NCI-H2227 treated with DMSO at 0.1 percent for 48 hours (cell line): ENCODE data around the gene HSPA1B.
"Not testable (repeated sequence)": the region's sequence is repeated elsewhere in the genome, so short reads cannot be mapped to it uniquely, and the experiment has no call there.

ENCODE experiments used
- DNase-seq: peaks from one replicate; lab custom pipeline; 2025; lab: John Stamatoyannopoulos, UW

HSPA1B gene

DNA sequence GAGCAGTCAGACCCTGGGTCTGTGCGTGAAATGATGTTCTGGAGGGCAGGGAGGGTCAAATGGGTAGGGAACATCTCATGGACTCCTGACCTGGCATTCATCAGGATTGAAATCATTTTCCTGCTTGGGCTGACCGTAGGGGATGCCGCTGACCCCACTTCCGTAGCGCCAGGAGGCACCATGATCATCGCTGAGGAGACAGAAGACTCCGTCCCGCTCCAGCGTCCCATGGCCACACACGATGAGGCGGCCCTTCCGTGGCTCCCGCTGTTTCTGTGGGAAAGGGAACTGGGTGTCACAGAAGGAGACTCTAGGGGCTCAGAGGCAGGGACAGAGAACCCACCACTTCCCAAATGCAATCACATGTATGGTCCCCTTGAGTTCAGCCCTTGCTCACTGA lies 32.8 kb downstream of the HSPA1B start:
- DNase-seq: no peak

- no peak for DNase-seq
Measured at GRCh38 chr6:31861150-31861549, 33.6 kb downstream of the HSPA1B start.

DNA sequence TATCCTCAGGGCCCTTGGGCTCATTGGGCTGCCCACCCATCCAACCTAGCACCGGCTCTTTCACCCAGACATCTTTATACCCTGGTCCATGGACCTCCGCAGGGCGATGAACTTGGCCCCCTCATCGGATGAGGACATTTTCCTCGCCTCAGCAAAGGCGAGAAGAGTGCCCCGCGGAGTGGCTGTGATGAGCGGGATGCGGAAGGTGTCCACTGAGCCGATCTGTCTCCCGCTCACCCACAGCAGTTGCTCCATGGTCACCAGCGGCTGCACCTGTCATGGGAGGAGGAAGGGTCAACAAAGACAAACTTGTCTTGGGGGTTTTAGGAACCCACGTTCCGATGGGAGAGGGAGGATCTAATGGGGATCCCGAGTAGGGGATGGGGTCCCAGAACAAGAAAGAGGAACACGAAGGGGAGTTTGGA lies 34.4 kb downstream of the HSPA1B start:
- no peak for DNase-seq

DNA sequence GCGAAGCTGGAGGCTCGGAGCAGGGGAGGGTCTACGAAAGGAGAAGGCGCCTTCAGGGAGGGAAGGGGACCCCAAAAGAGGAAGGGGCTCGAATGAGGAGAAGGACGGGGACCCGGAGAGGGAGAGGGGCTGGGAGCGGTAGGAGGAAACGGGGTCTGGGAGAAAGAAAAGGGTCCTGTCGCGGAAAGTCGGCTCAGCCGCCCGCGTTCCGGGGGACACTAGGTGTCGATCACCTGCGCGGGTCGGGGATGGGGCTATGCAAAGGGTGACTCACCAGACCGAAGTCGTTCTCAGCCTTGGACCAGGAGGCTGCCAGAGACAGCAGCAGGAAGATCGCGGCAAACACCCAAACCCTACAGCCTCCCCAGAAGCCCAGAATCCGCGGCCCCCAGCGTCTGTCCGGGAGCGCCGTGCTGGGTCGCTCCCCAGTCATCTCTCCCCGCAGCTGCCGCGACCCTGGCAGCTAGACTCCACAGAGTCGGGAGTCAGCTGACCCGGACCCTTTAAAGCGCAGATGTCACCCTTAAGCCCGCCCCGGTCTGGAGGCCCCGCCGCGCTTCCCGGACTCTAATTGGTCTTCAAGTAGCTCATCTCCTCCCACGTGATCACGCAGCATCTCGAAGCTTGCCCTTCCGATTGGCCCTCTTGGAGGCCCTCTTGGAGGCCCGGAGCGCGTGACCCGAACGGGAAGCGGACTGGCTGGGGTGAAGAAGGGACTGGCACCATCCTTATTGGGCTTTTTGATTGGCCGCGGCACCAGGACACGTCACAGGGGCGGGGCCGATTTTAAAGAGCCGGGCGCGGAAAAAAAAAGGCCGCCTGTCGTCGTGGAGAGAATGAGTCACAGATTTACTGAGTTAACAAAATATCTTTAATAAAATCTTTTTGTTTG lies 35.1 kb downstream of the HSPA1B start, which contains the start of gene NEU1:
TSS of gene NEU1 (minus strand) at position 478 of the 892 bp plus-strand sequence. CDS start at position 433, 45 bp downstream.
- peak; percentile 98 for DNase-seq

- DNase-seq: not testable (repeated sequence)
Measured at GRCh38 chr6:31864123-31864562, 36.6 kb downstream of the HSPA1B start.

- DNase-seq: no peak
Measured at GRCh38 chr6:31864818-31865204, 37.3 kb downstream of the HSPA1B start.

DNA sequence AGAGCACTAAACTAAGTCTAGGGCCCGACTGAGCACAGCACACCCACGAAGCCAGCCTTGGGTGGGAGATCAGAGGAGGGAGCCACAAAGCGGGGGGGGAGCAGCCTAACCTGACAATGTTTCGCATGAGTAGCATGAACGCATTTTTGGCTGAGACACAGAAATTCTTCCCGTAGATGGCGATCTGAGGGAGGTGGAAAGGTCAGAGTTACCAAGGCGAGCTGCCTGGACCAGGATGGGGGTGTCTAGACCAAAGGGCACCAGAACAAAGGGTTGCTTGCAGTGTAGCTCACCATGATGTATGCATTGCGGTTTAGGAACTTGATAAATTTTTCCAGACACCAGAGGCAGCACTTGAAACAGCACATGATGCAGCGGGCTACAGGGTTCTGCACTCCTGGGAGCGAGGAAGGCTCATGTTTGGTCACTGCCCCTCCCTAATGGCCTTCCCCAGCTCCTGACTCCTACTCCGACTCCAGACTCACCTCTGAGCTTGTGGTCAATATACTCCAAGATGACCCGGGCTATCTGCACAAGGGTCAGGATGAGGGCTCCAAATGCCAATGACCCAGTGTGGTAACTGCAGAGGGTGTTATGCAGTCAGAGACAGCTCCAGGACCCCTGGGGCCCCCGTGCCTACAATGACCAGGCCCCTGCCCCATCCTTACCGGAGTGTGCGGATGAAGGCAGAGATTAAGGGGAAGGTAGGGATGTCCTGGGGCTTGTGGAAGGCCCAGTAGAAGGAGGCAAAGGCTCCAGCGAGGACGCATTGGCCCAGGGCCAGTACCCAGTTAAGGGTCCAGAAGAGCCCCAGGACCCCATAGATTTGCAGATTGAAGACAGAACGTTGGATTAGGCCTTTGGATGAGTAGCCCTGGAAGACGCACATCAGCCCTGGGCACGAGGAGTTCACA lies 37.9 kb downstream of the HSPA1B start:
- no peak for DNase-seq

DNA sequence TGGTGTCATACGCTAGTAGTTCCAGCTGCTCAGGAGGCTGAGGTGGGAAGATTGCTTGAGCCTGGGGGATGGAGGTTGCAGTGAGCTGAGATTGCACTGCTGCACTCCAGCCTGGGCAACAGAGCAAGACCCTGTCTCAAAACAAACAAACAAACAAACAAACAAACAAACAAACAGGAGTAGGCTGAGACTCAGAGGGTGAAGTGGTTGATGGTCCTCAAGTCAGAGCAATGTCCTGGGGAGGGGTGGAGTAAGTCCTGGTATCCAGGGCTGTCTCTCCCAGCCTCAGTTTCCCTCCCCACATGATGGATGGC lies 41.1 kb downstream of the HSPA1B start:
- DNase-seq: not testable (repeated sequence)

- no peak for DNase-seq
Measured at GRCh38 chr6:31869343-31869742, 41.8 kb downstream of the HSPA1B start.

DNA sequence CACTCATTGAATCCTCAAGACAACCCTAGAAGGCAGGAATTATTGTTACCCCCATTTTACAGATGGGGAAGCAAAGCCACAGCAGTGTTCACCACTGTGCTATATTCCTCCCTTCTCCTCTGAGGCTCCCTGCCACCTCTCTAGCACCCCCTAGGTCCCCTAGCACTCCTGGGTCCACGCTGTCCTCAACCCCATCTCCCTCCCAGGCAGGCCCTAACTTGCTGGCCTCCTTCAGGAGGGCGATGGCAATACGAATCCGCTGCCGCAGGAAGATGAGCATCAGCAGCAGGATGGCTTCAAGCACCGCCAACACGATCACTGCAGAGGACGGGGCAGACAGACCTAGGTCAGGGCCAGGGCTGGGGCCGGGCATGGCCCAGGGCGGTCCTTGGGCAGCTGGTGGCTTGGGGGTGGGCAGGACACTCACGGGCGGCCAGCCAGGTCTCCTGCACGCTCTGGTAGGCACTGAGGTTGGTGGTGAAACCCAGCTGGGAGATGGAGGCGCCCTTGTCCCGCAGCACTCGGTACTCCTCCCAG lies 42.9 kb downstream of the HSPA1B start:
- DNase-seq: no peak

- no peak for DNase-seq
Measured at GRCh38 chr6:31871046-31871659, 43.6 kb downstream of the HSPA1B start.

DNA sequence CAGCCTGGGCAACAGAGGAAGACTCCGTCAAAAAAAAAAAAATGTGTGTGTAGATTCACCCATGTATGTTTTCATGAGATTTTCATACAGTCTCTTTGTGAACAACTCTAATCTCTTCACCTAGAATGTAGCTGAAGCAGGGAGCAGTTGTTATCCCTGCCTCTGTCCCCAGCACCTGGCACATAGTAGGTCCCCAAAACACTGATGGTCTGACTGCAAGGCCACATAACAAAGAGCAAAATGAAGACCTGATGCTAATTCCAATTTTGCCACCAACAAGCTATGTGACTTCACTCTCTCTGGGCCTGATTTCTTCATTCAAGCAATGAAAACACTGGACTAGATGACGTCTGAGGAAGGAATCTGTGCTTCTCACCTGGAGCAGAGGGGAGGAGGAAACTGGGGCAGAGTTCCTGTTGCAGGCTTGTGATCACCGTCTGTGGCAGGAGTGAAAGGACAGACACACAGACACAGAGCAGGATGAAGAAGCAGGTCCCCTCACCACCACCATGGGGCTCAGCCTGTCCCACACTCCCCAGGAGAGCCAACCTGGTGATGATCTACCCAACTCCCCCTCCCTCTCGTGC lies 46.6 kb downstream of the HSPA1B start:
- DNase-seq: no peak

DNA sequence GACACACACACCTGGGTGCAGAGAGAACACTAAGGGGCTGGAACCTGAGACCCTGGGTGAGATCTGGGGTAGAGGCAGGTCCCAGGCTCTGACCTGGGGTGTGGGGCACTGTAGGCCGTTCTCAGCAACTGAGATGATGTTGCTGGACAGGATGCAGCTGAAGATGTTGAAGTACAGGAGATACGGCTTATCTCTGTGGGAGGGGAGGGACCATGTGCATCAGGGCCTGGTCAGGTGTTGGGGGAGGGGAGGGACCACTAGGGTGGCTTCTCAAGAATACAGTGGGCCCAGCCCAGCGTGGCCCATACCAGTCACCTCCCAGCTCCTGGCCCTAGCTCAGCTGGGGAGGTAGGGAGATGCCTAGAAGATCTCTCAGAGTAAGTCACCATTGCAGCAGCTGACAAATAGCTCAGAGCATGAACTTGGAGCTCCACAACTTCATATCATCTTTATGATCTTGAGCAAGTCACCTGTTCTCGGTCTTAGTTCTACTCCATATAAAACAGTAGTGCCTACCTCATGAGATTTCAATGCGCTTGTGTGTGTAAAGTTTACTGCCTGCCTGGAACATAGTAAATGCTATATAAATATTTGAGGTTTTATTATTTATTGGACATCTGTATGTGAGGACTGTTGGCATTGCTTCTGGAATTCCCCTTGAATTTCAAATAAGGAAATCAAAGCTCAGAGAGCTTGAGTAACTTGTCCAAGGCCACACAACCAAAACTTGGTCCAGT lies 47.5 kb downstream of the HSPA1B start:
- DNase-seq: no peak

- DNase-seq: no peak
Measured at GRCh38 chr6:31875877-31876276, 48.3 kb downstream of the HSPA1B start.

DNA sequence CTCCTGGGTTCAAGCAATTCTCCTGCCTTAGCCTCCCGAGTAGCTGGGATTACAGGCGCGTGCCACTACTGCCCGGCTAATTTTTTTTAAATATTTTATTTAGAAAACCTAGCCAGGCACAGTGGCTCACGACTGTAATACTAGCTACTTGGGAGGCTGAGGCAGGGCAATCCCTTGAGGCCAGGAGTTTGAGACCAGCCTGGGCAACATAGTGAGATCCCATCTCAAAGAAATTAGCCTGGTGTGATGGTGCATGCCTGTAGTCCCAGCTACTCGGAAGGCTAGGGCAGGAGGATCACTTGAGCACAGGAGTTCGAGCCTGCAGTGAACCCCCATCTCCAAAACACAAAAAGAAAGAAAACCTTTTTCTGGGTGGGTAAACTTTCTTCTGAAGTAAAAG lies 48.8 kb downstream of the HSPA1B start:
- no peak for DNase-seq

- no peak for DNase-seq
Measured at GRCh38 chr6:31877125-31877650, 49.6 kb downstream of the HSPA1B start.

DNA sequence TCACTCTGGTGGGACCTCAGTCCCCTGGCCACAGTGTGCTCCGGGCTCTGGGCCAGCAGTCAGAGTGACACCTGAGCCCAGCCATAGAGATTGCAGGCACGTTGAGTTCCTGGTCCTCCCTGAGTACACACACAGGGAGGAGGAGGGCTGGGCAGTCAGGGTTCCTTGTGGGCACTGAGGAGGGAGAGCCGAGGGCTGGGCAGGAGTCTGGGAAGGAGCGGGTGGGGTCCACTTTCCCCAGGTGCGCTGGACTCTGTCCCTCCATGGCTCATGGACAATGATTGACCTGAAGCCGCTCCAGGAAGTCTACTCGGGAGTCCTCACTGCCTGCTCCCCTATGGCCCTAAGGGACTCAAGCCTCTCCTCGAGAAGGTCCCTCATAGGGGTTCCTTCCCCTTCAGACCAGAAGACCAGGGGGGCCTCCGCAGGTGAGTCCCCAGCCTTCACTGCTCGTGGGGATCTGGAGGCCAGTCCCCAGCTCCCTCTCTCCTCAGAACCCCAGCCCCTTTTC lies 50.2 kb downstream of the HSPA1B start:
- no peak for DNase-seq

- DNase-seq: no peak
Measured at GRCh38 chr6:31878222-31878621, 50.7 kb downstream of the HSPA1B start.

GRCh38 chr6:31878726-31879125 lies 51.2 kb downstream of the HSPA1B start, which contains the start of gene SLC44A4:
TSS of gene SLC44A4 (minus strand) at chr6:31878997. CDS start at chr6:31878980, 17 bp downstream.
- no peak for DNase-seq

- DNase-seq: no peak
Measured at GRCh38 chr6:31879143-31879542, 51.6 kb downstream of the HSPA1B start.
